ENCODE data around the gene UVRAG.
A peak's percentile ranks its signal among the peaks of the same experiment; 100 is the strongest.

Gene UVRAG

DNA sequence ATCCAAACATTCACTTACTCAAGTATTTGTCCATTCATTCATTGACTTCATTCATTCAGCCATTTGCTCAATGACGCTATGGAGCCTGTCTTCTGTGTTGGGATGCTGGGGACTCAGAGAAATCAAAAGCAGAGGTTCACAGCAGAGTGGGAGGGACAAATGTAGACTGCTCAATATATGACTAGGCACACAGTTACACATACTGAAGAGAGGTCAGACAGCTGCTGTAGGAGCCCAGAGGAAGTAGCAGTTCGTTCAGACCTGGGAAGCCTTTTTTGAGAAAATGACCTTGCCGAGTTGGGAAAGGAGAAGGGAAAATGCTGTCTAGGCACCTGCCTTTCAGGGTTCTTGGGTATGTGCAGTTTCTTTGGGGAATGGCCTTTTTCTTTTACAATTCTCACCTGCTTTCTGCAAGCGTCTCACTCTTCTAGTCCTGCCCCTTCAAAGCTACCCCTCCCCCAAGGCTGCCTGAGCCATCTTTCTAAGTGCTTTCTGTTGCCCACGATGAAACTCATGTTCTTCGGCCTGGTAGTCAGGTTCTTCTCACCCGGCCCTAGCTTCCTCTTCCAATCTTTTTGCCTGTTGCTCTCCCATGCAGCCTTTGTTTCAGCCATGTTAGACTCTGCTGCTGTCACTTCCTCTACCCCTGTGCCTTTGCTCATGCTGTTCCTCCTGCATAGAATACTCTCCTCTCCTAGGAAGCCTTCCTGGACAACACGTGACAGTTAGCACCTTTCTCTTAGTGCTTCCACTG, 4.2 kb upstream of the UVRAG start:
- DNase-seq = no peak

DNA sequence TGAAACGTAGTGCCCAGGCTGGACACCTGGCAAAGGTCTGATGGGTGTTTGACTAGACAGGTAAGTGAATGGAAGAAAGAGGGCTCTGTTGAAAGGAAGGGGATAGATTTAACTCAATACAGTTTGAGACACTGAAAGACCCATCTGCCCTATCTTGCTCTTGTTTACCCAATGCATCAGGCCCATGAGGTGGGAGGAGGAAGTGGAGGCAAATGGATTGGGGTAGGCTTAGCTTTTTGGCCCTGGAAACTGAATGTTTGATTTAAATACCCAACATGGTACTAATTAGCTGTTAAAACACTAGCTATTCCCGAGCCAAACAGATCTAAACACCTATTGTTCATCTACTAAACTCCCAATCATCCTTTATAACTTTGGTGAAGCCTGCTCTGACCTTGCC, 3.5 kb upstream of the UVRAG start:
- no peak for DNase-seq

DNA sequence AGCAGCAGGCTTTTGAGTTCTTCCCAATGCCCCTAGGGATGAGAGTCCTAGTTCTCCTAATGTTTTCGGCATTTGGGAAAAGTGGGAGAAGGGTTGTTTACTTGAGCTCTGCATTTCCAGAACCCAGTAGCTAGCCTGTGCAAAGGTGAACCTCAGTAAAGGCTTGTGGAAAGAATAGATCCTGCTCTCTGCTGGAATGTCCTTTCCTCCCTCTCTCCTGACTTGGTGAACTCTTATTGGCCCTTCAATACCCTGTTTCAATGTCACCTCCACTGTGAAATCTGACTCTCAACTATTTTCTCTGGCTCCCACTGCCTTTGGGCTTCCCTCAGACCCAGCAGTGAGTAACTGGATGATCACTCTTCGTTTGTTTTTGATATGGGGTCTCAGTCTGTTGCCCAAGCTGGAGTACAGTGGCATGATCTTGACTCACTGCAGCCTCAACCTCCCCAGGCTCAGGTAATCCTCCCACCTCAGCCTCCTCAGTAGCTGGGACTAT, 2.4 kb upstream of the UVRAG start:
- no peak for DNase-seq

DNA sequence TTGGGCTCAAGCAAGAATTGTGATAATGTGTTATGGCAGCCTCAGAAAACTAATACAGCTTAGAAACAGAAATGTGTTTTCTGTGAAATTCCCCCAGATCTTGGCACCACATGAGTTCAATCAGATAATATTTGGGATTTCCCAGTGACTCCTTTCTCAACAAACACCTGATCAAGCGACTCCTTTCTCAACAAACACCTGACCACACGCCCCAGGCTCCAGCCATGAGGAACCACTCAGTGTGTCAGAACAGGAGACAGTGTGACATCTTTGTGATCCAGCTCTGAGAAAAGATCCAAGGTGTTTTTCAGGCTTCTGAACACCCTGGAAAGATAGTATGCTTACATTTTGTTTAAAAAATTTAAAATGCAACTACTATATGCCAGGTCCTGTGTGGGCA, 1.9 kb upstream of the UVRAG start:
- no peak for DNase-seq

DNA sequence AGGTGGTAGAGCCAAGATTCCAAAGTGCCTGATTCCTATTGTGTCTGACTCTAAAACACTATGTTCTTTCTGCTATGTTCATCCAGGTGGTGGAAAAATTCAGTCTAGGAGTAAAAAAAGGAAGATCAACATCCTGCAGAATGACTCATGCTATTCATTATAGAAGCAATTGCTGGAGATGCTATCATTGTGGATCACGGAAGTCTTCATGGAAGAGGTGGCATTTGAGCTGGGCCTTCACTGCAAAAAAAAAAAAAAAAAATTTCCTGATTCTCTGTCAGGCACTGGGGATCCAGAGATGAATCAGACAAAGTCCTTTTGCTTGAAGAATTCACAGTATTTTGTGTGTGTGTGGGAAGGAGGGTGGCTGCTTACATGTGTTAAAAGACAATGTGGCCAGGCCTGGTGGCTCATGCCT, 1.4 kb upstream of the UVRAG start:
- no peak for DNase-seq

DNA sequence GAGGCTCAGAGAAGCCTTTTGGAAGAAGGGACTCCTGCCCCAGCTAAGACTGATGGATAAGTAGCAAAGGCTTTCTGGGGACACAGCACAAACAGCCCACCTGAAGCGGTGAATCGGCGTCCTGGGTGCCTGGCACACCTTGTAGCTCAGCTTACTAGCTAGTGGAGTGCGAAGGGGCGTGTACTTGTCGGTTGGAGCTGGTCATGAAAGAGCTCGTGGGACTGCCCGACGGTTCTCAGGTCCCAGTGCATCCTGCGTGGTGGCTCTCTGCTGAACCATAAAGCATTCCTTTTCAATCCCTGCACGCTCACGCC, 690 bp upstream of the UVRAG start:
- peak; percentile 95 for DNase-seq

DNA sequence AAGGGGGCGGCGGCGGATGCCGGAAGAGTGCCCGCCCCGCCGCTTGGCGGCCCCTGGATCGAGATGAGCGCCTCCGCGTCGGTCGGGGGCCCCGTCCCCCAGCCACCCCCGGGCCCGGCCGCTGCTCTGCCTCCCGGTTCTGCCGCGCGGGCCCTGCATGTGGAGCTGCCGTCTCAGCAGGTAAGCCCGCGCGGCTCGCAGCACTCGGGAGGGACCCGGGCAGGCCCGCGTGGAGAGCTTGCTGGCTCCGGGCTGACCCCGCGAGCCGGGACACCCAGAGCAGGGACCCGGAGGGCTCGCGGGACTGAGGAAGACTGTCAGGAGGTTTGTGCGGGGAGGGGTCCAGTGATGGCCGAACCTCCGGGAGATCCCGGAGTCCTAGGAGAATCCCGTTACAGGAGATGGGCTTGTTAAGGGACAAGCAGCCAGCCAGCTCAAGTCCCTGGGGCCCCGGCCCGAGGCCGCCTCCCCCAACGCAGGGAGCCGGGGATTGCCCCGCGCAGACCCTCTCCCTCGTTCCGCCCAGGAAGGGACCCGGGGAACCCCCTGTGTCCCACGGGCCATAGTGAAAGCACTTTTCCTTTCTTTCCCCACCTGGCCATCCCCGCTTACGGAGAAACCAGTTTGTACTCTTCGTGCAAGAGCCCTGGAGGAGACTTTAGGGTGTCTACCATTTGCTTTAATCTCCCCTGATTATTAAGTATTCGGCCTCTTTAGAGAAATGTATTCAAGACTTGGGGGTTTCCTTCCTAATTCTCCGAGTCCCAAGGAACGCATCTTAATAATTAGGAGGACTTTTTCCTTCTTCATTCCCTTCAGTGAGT, 547 bp downstream of the UVRAG start:
- DNase-seq = no peak

DNA sequence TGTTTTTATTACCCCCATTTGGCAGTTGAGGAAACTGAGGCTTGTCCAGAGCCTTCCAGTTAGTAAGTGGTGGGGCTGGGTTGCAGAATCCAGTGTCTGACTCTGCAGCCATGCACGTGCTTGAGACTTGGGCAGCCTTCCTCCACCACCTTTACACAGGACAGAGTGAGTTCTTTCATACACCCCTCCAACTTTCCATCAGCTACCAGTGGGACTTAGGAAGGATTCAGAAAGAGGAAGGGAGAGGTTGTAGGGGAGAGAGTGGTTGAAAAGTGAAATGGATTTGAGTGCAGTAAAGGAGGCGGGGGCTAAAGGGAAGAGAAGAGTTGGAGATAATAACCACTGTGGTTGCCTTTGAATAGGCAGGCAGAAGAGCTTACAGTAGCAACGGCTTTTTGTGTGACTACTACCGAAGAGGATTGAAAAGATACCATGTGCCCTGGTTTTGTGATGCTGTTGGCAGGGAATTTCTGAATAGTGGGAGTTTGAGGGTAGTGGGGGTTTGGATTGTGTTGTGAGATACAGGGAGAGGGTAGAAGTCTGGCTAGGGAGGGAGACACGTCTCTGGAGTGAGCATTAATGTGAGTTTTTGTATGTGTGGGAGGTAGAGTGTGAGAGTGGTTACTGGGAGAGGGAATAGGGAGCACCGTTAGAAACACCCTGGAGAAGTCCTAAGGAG, 1.7 kb downstream of the UVRAG start:
- DNase-seq = no peak

DNA sequence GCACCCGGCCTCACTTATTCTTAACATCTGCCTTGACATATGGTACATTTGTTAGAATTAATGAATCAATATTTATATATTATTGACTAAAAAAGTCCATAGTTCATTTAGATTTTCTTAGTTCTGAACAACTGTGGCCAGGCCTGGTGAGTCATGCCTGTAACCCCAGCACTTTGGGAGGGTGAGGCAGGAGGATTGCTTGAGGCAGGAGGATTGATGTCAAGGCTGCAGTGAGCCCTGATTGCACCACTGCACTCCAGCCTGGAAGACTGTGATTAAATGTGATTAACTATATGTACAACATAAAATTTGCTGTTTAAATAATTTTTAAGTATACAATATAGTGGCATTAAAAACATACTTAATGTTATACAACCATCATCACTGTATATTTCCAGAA, 5.6 kb downstream of the UVRAG start:
- DNase-seq = no peak

DNA sequence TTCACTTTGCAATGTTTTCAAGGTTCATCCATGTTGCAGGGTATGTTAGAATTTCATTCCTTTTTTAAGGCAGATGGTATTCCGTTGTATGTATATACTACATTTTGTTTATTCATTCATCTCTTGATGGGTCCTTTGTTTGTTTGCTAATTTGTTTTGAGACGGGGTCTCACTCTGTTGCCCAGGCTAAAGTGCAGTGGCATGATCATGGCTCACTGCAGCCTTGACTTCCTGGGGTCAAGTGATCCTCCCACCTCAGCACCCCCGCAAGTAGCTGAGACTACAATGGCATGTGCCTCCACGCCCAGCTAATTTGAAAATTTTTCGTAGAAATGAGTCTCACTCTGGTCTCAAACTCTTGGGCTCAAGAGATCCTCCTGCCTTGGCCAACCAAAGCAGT, 6.2 kb downstream of the UVRAG start:
- DNase-seq = no peak

DNA sequence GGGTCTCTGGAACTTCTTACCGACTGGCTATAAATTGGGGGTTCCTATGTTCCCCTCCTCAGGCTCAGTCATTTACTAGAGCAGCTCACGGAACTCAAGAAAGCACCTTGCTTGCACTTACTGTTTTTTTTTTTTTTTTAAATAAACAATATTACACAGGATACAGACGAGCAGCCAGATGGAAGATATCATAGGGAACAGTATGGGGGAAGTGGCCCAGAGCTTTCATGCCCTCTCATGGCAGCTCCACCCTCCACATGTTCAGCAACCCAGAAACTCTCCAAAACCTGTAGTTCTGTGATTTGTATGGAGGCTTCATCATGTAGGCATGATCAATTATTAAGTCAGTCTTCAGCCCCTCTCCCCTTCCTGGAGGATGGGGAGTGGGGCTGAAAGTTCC, 7.5 kb downstream of the UVRAG start:
- DNase-seq = no peak

DNA sequence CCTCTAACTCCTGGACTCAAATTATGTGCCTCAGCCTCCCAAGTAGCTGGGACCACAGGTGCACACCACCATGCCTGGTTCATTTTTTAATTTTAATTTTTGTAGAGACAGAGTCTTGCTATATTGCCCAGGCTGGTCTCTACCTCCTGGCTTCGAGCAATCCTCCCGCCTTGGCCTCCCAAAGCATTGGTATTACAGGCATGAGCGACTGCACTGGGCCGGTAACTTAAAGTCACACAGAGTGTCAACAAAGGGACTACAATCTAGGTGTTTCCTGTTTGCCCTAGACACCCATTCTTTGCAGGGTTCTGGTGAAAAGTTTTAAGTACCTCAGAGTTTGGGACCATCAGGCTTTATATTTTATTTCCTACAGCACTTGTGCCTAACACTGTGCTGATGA, 8.4 kb downstream of the UVRAG start:
- no peak for DNase-seq

DNA sequence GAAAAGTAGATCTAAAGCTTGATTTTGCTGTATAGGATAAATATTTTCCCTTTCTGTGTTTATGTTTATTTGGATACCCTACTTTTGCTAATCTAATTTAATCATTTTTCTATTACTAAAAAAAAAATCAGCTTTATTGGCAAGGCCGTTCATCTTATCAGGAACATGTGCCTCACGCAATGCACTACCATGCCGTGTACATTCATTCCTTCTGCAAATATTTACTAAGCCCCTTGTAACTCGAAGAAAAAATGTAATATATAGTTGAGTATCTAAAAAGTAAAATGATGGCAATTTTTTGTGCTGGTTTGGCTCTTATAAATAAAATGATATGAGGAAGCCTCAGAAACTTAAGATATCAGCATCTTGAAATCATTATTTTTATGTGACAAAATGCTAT, 8.9 kb downstream of the UVRAG start:
- no peak for DNase-seq

DNA sequence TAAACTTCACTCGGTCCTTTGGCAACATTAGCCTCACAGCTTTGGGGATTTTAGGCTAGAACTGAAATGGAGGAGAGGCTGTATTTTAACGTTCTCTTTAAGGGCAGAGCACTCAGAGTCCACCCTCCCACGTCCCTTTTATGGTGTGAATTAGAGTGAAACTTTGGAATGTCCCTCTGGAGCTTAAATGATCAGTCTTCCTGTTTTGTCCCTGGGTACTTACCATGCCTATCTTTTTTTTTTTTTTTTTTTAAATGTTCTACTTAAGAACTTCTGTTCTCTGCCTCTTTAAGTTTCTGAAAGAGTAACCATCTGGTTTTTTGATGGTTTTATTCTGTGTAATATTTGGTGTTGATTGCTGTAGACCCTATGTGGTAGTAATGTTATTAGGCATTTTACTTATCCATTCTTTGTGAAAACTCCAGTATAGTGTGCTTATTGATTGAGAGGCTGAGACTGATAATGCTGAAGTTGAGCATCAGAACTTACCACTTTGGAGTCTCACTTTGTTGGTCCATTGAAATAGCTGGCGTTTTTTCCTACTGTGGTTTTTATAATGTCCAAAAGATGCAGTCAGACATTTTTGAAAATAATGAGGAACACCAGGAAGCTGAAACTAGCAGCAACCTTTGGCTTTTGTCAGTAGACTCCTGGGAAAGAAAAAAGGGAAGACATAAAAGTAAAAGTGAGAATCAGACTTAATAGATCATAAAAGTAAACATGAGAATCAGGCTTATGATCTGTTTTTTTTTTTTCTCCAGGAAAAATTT, 11.6 kb downstream of the UVRAG start:
- no peak for DNase-seq

DNA sequence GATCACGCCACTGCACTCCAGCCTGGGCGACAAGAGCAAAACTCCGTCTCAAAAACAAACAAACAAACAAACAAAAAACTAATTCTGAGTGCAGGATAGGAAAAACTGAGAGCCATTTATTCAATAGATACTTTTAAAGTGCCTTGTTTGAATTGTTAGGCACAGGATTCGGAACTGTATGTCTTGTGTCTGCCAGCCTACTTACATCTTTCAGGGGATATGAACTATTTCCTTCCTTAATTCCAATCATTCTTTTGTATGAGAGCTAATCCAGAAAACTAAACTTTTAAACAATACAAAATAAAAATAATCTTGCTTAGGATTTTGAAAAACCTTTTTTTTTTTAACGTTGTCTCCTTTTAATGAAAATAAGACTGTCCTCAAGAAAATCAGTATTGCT, 12.6 kb downstream of the UVRAG start:
- DNase-seq = no peak

DNA sequence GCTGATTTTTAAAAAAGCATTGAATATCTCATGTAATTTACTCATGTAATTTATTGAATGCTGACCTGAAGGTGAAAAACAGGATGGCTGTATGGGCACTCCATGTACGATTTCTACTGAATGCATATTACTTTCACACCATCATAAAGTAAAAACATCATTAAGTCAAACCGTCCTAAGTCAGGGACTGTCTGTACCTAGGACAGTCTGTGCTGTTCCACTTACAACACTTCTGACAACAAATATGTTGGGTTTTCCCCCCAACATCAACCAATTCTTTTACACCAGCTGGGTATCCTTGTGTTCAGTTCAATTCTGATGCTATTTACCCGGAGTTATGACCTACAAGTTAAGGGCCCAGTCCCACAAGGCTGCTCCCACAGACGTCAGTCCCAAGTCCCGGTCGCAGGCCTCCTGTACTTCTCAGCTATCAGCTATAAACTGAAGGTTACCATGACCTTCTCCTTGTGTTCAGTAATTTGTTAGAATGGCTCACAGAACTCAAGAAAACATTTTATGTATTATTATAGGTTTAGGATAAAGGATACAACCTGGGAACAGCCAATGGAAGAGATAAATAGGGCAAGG, 17.0 kb downstream of the UVRAG start:
- no peak for DNase-seq

DNA sequence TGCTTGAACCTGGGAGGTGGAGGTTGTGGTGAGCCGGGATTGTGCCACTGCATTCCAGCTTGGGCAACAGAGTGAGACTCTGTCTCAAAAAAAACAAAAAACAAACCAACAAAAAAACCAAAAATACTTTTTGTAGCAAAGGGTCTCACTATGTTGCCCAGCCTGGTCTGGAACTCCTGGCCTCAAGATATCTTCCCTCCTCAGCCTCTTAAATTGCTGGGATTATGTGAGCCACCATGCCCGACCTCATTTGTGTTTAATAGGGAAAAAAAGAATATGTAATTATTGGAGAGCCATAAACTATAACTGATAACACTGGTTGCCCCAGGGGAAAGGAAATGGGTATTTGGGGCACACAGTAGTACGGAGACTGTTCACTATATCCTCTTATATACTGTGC, 19.7 kb downstream of the UVRAG start:
- DNase-seq = no peak

DNA sequence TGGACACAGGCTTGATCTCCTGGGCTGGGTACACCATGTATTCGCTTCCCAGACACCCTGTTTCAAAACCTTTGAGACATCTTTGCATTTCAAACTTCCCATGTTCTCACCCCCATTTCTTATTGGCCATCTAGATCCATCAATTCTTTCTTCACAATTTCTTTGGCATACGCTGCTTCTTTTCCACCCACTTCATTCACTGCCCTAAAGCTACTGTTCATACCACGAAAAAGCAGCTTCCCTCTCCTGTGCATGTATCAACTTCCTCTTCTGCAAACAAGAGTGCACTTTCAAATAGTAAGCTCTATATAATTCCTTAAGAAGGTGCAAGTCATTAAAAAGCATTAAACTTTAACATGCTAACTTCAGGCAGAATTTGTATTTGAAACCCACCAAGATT, 21.4 kb downstream of the UVRAG start:
- DNase-seq = no peak

DNA sequence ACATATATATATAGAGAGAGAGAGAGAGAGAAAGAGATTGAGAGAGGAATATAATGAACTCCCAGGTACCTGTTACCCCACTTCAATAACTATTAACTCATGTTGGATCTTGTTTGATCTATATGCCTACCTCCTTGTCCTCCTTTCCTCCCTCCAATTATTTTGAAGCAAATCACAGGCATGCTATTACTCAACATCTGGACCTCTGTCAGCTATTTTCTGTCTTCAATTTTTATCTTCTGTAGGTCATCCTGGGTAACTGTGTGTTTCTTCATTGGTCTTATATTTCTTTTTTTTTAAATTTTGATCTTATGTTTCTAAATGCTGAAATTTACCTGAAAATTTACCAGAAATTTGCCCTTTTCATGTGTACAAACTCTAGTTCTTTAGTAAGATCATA, 24.8 kb downstream of the UVRAG start:
- DNase-seq = no peak

DNA sequence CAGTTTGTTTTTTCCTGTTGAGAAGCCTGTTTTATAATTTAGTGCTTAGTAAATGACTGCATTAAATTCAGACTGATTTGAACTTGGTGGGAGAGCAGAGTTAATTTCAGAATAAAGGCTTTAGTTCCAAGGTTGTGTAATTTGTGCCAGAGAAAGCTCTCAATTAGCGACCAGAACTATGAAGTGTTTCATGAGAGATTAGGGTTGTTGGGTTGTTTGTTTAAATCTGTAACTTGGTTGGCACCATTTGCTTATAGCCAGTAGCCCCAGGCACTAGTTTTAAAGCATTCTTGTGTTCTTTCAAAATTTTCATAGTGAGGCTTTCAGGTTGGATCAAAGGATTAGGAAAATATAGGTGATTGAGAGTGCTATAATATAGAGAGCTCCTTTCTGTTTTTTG, 25.5 kb downstream of the UVRAG start:
- no peak for DNase-seq

DNA sequence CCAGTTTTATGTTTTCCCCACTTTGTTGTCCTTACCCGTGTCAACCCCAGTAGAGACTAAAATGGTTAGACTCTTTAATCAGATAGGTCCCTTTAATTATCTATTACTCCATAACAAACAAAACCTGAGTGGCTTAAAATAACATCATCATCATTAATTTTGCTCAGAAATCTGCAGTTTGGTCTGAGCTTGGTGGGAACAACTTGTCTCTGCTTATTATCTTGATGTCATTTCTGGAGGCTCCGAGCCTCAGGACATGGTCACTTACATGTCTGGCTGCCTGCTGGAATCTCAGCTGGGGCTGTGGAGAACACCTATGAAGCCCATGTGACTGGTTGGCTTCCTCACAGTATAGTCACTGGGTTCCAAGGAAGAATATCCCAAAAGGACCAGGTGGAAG, 26.7 kb downstream of the UVRAG start:
- no peak for DNase-seq

DNA sequence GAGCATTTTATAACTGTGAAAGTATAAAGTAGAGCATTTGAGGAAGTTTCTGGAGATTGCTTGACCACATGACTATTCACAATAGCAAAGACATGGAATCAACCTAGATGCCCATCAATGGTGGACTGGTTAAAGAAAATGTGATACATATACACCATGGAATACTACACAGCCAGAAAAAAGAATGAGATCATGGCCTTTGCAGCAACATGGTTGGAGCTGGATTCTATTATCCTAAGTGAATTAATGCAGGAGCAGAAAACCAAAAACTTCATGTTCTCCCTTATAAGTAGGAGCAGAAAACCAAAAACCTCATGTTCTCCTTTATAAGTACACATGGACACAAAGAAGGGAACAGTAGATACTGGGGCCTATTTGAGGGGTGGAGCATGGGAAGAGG, 30.3 kb downstream of the UVRAG start:
- no peak for DNase-seq

DNA sequence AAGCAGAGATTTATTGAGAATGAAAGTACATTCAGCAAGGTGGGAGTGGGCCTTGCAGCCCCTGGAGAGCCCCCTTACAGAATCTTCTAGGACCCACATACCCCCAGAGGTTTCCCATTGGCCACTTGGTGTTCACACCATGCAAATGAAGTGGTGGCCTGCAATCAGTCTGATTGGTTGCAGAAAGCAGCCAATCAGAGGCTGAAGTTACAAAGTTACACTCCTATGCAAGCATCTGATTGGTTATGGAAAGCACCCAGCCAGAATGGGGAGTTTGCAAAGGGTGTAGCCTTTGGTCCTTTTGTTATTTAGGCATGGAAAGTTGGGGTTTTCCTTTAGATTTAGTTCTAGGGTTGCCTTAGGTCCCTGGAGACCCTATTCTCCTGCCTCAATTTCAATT, 34.9 kb downstream of the UVRAG start:
- DNase-seq = no peak

All from NCI-H510A treated with DMSO at 0.1 percent for 48 hours (cell line).